ENCODE results near the gene RASGRF2.

DNA sequence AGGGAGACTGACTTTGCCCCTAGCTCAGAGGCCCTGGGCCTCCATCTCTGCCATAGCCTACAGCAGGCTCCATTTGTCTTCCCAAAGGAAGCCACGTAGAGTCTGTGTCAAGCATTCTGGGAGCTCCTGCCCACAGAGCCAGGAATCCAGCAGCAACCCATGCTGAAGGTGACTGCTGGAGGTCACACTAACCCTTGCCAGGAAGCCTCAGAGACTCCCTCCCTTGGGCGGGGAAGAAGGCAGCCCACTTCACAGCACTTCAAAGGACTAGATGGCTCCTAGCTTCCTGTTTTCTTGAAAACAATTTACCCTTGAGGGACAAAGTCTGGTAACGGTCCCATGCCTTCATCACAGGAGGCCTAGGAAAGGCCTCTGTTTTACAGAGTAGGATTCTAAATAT, 274.6 kb downstream of the RASGRF2 start:
- TF ChIP-seq, protein P1, sequence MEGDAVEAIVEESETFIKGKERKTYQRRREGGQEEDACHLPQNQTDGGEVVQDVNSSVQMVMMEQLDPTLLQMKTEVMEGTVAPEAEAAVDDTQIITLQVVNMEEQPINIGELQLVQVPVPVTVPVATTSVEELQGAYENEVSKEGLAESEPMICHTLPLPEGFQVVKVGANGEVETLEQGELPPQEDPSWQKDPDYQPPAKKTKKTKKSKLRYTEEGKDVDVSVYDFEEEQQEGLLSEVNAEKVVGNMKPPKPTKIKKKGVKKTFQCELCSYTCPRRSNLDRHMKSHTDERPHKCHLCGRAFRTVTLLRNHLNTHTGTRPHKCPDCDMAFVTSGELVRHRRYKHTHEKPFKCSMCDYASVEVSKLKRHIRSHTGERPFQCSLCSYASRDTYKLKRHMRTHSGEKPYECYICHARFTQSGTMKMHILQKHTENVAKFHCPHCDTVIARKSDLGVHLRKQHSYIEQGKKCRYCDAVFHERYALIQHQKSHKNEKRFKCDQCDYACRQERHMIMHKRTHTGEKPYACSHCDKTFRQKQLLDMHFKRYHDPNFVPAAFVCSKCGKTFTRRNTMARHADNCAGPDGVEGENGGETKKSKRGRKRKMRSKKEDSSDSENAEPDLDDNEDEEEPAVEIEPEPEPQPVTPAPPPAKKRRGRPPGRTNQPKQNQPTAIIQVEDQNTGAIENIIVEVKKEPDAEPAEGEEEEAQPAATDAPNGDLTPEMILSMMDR (IDR thresholded peaks at IDR 0.05): no peak
- TF ChIP-seq POLR2AphosphoS5 (IDR thresholded peaks at IDR 0.05) (no peak), POLR2A (IDR thresholded peaks at IDR 0.05) (no peak)
